Activated CD4-positive, CD25-positive, alpha-beta regulatory T cell treated with anti-CD3 and anti-CD28 coated beads, Interleukin-2, amount 50 U/mL, for 24 hours (primary cell): ENCODE measurements around the gene GUSB.

ENCODE experiments used
- ATAC-seq, 2 donors: fragments of 150-1000 bp; cut with Tn5 transposase; one replicate each; pipeline ENCODE4 v1.10.0; 2021; ENCODE audit warnings: mild to moderate bottlenecking in 1 of 2, moderate library complexity in 1 of 2

The GUSB gene

DNA sequence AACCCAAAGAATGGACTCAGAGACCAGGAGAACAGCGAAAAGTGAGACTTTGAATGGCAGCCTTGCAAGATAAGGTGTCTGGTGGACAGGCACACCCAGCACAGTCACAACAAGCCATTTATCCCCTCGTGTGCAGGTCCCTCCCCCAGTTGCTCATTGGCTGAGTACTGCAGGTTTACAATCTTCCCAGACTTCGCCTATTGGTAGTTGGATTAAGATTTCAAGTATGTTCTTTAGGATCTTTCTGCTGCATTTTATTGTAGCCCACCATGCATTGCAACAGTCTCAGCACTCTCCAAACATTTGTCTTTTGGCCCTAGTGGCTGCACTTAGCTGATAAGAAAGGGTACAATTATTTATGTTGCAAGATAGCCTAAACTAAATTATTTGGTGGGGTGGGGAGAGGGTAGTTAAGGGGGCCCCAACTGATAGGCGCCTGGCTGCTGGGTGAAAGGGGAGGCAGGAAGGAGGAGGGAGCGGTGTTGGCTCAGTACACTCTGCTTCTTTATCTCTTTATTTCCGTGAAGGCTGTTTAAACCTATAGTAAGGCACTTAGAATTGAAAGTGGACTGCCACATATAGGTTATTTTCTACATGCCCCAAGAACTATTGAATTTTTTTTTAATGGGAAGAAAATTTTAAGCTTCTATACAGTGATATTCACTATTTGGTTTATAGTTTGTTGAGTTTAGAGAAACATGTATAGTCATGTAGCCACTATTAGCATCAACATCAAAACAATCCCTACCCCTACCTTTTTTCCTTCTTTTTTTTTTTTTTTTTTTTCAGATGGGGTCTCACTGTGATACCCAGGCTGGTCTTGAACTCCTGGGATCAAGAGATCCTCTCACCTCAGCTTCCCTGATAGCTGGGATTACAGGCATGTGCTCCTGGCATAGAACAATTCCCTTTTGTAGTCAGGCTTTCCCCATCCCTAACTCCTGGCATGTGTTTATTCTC lies 54.2 kb downstream of the GUSB start:
- no peak for ATAC-seq

- ATAC-seq, result no peak
Observed at GRCh38 chr7:65926588-65926987, 55.4 kb downstream of the GUSB start.

DNA sequence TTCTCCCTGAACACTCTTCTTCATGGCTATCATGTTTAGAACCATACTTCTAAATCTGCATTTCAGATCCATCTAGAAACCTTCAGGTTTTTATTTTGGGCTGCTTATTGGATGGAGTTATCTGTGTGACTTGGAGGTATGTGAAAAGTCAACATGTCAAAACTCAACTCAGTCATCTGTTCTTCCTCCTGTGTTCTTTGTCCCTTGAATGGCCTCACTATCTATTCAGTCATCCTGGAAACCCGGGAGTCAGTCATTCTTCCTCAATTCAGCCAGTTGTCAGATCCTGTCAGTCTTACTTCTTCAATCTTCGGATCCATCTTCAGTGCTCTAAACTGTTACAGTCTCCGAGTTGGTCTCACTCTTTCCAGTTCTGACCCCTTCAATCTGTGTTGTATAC lies 57.0 kb downstream of the GUSB start:
- ATAC-seq, result no peak

- no peak for ATAC-seq
Observed at GRCh38 chr7:65924193-65924592, 57.8 kb downstream of the GUSB start.

DNA sequence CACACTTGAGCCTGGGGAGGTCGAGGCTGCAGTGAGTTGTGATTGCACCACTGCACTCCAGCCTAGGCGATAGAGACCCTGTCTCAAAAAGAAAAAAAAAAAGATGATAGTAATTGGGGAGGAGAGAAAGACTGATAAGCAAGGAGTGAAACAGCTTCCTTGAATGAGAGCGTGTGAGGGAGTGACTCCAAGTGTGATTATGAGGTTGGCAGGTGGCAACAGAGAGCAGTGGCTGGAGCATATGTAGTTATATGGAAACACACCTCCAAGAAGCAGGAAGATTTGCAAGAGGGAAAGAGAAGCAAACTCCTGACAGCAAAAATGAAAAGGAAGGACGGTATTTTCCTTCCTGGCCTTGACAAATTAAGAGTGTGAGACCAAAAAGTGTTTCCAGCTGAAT lies 58.7 kb downstream of the GUSB start:
- no peak for ATAC-seq

GRCh38 chr7:65915921-65916657 lies 65.9 kb downstream of the GUSB start:
- no peak for ATAC-seq

GRCh38 chr7:65912237-65912636 lies 69.8 kb downstream of the GUSB start:
- ATAC-seq, result no peak
